ENCODE data around the gene TRAK1. TPM values are rescaled to one million over a fixed set of nuclear protein-coding genes. Genes with fewer than 3 reads are reported as not detected.
A peak's percentile ranks its signal among the peaks of the same experiment; 100 is the strongest.

The TRAK1 gene
- total and polyA plus RNA-seq, 2 of the 4 experiments (the other 2 are of a cell fraction): 25.6 to 28.1 TPM

- no peak overlapping the region for H3K56ac ChIP-seq (ENCODE audit: extremely low read depth, insufficient read depth, low read length)
- dilution Hi-C loops (cut with HindIII; ENCODE audit: low sequenced_read_pairs, unreplicated experiment) (no loop called here), intact Hi-C loops (cut with micrococcal nuclease) (loop anchor here (1.0 to 5.0 kb wide), 4 partner anchors 74 to 297 kb away; no protein-coding TSS in a partner anchor), in situ Hi-C loops (cut with MboI; ENCODE audit: low sequenced_read_pairs) (loop anchor here (5.0 kb wide), 2 partner anchors 74 to 299 kb away; no protein-coding TSS in a partner anchor)
- ChIA-PET POLR2A (ENCODE audit: unreplicated experiment) (interaction anchor here (0.6 kb wide), 1 partner anchor 166 kb away, joined by 10 read pairs; no protein-coding TSS in a partner anchor), CTCF (interaction anchor here (0.6 to 2.8 kb wide), 23 partner anchors 8 to 441 kb away, joined by 3 to 14 read pairs (median 3); no protein-coding TSS in a partner anchor)
- no peak overlapping the region for H4K8ac ChIP-seq (ENCODE audit: low read depth in 2 of 2, low read length in 2 of 2)
- TF ChIP-seq RAD21 (IDR thresholded peaks at IDR 0.05; ENCODE audit: low read length): peak; percentile 77
- peak; percentile 71 for TF ChIP-seq SMC3 (IDR thresholded peaks at IDR 0.05; ENCODE audit: low read depth, low read length)
- no peak for TF ChIP-seq BHLHE40 (IDR thresholded peaks at IDR 0.05; ENCODE audit: low read depth, low read length)
- no peak for TF ChIP-seq NFE2L2 (IDR thresholded peaks at IDR 0.05; ENCODE audit: low read depth, low read length)
- no peak for TF ChIP-seq RFX5 (IDR thresholded peaks at IDR 0.05; ENCODE audit: low read depth, low read length)
- no peak for TF ChIP-seq MXI1 (IDR thresholded peaks at IDR 0.05; ENCODE audit: borderline replicate concordance, low read depth, low read length)
- TF ChIP-seq CHD1 (IDR thresholded peaks at IDR 0.05; ENCODE audit: low read depth, low read length): no peak
- no peak for TF ChIP-seq MAFK (IDR thresholded peaks at IDR 0.05; ENCODE audit: low read depth, low read length)
- TF ChIP-seq FOS (IDR thresholded peaks at IDR 0.05; ENCODE audit: low read depth, low read length): no peak
- TF ChIP-seq, protein P1, sequence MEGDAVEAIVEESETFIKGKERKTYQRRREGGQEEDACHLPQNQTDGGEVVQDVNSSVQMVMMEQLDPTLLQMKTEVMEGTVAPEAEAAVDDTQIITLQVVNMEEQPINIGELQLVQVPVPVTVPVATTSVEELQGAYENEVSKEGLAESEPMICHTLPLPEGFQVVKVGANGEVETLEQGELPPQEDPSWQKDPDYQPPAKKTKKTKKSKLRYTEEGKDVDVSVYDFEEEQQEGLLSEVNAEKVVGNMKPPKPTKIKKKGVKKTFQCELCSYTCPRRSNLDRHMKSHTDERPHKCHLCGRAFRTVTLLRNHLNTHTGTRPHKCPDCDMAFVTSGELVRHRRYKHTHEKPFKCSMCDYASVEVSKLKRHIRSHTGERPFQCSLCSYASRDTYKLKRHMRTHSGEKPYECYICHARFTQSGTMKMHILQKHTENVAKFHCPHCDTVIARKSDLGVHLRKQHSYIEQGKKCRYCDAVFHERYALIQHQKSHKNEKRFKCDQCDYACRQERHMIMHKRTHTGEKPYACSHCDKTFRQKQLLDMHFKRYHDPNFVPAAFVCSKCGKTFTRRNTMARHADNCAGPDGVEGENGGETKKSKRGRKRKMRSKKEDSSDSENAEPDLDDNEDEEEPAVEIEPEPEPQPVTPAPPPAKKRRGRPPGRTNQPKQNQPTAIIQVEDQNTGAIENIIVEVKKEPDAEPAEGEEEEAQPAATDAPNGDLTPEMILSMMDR (conservative IDR thresholded peaks at IDR 0.05; ENCODE audit: low read depth, low read length): peak; percentile 74
- H3K27ac ChIP-seq (ENCODE audit: insufficient read depth, low read length): no peak overlapping the region
- peaks cover 3% of the 10 kb centered on the region; the same call in 1 of the 2 replicates for H3K9me1 ChIP-seq (ENCODE audit: insufficient read depth, low read length)
- ATAC-seq (ENCODE audit: low read depth): peak; percentile 75
- no peaks in the 10 kb centered on the region for H3K9me3 ChIP-seq (ENCODE audit: control insufficient read depth, insufficient read depth, low read length)
- peak; percentile 52 for DNase-seq
- H2AFZ ChIP-seq (replicated peaks; ENCODE audit: low read length, poor library complexity): no peak overlapping the region
- no peak overlapping the region for H3K14ac ChIP-seq (replicated peaks; ENCODE audit: low read depth, low read length)
- no peak overlapping the region for H3K4ac ChIP-seq (ENCODE audit: low read depth, low read length)
- peaks cover 15% of the 10 kb centered on the region for H3K36me3 ChIP-seq (ENCODE audit: control insufficient read depth, insufficient read depth, low read length)
- peaks cover 4% of the 10 kb centered on the region for H3K4me1 ChIP-seq (ENCODE audit: control insufficient read depth, insufficient read depth, low read length)
- H2BK120ac ChIP-seq (ENCODE audit: low read depth, low read length): no peak overlapping the region
- no peak overlapping the region for H3K18ac ChIP-seq (ENCODE audit: low read depth, low read length)
- no peak overlapping the region for H3K9ac ChIP-seq (ENCODE audit: low read depth, low read length)
- 0 out of 2 replicates have a peak, but pooled peaks cover 4% of the 10 kb centered on the region for H4K20me1 ChIP-seq (ENCODE audit: insufficient read depth, low read length)
- H3K4me2 ChIP-seq (ENCODE audit: low read depth, low read length): no peak overlapping the region
- H3K4me3 ChIP-seq (ENCODE audit: insufficient read depth, low read depth, low read length): no peak overlapping the region
- no CpG with 5 or more reads among the region's 11 CpGs for WGBS, 2 experiments (ENCODE audit: extremely low coverage in 2 of 2, insufficient read length in 1 of 2)
- H2BK5ac ChIP-seq (ENCODE audit: low read depth, low read length, poor library complexity, severe bottlenecking): no peak overlapping the region
- H4K91ac ChIP-seq (ENCODE audit: insufficient read depth, low read depth, low read length): no peak overlapping the region
- no peak overlapping the region for H3K23ac ChIP-seq (ENCODE audit: low read depth, low read length)
- peak overlapping the region; percentile 58 for H2AK9ac ChIP-seq (replicated peaks; ENCODE audit: low read depth, low read length, poor library complexity)
- H2BK20ac ChIP-seq (ENCODE audit: low read depth, low read length): no peak overlapping the region
- BruUV-seq (replicated peaks): no TSS peak
- peaks cover 0 to 10% of the 10 kb centered on the region in 2 experiments; a peak in 1 of 4 replicates for H3K79me1 ChIP-seq (ENCODE audit: low read depth in 1 of 2, low read length in 2 of 2)
- no peaks in the 10 kb centered on the region for H3K27me3 ChIP-seq (ENCODE audit: control insufficient read depth, insufficient read depth, low read length)
- H4K5ac ChIP-seq (ENCODE audit: low read depth, low read length): no peak overlapping the region
- no peak overlapping the region for H2BK15ac ChIP-seq (ENCODE audit: low read depth, low read length)
- H2AK5ac ChIP-seq (ENCODE audit: low read depth, low read length): no peak overlapping the region; the same call in 1 of the 2 replicates
These were observed 99.7 kb downstream of the TRAK1 start for GRCh38 chr3:42190701-42191442.
